ENCODE data around the gene CAB39L.

CAB39L gene

DNA sequence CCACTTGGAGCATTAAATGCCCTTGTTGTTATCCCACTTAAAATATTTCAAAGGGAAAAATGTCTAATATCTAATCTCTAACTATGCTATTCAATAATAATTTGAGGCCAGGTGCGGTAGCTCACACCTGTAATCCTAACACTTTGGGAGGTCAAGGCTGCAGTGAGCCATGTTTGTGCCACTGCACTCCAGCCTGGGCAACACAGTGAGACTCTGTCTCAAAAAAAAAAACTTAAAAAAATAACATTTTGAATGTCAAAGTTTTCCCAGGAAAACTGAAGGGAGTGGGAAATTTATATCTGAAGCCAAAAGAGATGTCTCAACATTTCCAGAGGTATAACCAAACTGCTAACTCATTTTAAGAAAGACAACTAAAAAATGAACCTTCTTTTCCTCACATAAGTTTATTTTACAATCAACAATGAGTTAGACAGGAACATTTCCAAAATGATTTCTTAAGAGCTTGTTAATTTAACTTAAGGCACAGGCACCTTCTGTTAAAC is 47.9 kb downstream of the CAB39L start:
- DNase-seq: no peak

DNA sequence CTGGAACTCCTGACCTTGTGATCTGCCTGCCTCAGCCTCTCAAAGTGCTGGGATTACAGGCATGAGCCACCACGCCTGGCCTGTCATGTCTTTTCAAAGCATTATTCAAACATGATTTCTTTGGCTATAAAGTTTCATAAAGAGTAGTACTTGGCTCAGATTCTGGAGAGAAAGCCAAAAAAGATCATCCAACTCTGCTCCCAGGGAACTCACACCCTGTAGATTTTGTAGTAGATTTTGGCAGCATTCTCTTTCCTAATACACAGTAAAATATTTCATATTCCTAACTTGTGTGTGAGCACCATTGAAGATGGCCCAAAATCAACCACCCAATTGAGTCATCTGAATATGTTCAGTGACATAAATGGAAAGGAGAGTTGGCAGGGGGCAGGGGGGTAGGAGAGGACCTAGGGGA is 48.4 kb downstream of the CAB39L start:
- DNase-seq: no peak

DNA sequence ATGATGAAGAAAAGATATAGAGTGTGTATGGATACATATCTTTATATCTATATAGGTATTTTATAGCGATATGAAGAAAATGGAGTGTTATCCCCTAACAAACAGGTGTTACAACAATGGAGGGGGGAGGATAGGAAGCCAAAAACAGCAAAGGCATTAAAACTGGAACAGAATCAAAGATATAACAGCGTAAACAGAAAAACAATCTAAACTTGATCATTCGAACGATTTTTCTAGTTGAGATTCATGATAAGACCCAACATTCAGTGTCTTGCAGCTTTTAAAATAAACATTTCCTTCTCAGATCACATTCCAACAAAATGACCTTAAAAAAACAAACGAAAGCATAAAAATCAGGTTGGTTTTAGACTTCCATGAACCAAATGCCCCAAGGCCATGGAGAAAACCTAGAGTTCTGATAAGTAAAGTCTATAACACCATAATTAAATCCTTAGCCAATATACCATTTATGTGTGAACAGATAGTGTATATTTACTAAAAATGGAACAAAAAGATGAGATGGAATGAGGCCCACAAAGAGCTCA is 55.7 kb downstream of the CAB39L start:
- DNase-seq: no peak

DNA sequence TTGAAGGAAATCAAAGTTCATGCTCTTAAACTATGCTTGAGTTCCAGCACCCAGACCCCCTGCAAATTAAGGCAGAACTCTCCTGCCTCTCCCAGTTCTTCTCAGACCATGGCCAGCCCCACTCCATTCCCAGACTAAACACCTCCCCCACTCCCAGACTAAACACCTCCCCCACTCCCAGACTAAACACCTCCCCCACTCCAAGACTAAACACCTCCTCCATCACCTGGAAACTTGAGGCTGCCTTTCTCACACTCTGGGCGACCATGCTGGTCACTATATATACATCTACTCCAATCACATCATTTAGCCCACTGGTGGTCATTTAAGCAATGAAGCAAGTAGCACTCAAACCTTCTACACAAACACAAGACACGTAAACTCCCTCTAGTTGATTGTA is 57.2 kb downstream of the CAB39L start:
- no peak for DNase-seq

DNA sequence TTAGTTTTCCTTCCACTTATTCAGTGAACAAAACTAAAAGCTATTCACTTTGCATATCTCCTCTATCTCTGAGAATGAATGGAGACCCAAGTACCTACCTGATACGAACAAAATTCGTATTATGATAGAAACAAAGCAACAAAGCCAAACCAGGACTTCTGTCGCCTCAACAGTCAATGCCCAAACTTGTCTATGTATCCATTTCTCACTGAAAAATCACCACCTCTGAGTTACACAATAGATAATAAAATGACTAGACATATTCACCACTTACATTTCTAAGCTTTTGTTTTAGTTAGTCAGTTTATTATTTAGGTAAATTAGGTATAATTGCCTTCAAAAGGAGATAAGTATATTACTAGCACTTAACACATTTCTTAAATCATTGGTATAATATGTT is 67.7 kb downstream of the CAB39L start:
- DNase-seq: no peak

DNA sequence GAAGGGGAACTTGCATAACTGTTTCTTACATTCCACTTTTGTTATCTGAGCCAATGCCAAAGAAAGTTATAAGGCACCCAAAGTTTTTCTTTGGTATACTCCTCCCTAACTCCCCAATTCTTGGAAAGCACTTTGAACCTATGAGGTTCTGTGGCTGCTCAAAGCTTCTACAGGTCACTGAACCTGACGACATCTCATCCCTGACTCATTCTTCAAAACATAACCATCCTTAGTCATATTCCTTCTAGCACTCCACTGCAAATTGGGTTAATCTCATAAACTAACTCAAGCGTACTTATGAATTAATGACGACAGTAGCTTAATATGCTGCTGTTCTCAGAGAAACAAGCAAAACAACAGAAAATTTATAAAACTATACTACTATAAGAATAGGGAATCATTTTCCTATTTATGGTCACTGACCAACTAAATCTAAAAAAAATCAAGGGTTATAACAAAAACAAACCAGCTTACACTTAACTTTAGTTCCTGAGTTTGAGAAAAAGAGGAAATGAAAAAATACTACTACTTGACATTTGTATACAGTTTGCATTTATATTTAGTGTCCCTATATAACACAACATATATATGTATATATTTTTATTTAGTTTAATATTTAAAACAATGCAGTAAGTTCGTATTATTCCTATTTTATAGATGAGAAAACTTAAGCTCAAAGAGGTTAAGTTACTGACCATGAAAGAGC is 69.1 kb downstream of the CAB39L start:
- DNase-seq: no peak

DNA sequence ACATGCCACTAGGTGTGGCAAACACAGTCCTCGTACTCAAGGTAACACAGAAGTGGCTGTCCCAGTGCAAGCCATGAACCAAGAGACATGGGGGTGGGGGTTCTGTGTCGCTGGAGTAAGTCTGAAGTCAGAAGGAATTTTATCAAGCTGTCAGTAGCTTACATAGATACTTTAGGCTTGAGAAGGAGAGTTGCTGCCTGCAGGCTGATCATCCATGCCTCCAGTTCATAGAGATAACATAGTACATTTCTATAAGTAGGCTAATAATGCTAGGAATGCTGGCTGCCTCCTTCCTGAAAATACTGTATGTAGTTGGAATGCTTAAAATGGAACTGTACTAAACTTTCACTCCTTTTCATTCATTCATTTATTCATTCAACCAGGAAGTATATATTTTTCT is 70.1 kb downstream of the CAB39L start:
- no peak for DNase-seq

DNA sequence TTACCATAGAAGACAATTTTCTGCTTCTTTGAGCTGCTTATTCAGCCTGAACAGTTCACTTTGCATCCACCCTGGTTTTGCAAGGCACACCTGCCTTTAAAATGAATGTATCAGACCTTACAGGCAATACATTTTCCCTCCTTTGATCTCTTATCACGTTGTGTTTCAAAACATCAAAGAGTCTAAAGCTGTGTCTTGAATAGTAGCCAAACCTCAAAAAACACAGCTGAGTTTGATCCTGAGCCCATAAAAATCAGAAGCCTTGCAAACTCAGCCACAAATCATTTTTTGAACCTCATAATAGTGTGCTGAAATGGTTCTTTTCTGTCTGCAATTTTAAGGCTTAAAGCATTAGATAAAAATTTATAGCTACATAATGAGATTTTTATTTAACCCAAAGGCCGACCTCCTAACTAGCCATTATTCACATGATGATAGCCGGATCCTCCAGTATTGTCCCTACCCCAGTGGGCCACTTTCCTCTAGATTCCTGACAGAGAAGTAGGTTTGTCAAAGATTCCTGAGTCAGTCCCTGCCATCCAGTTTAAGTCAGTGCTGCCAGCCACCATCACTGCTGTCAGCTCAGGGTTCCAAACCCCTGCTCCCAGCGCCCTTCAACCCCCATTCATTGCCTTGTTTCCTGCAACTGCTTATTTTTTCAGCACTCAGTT is 71.8 kb downstream of the CAB39L start:
- DNase-seq: no peak

DNA sequence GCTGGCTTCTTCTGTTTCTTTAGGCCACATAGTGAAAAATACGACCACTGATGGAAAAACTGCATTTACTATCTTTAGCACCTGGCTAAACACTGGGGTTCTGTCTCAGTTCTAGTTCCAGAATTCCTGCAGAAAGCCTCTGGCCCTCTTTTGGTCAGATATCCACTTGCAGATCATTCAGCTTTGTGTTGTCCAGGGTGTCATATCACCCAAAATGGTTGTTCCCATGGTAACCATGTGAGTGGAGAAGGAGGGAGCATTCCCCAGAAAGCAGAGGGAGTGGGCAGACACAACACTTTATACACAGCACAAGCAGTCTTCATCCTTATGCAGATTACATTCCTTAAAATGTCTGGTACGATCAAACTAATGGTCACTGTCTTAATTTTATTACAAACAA is 73.5 kb downstream of the CAB39L start:
- no peak for DNase-seq

DNA sequence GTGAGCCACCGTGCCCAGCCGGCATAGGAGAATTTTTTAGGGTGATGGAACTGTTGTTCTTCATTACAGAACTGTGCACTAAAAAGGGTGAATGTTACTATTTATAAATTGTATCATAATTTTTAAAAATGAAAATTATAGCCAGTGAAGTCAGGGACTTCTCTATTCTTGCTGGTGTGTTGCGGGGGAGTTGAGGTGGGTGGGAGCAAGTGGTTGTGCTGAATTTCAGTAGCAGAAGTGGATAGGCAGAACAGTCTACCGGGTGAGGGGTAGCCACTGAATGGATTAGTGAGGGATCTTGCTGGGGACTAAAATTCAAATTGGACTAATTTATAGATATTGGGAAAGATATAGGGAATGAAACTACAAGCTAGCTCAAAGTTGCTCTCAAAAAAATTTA is 74.0 kb downstream of the CAB39L start:
- no peak for DNase-seq

DNA sequence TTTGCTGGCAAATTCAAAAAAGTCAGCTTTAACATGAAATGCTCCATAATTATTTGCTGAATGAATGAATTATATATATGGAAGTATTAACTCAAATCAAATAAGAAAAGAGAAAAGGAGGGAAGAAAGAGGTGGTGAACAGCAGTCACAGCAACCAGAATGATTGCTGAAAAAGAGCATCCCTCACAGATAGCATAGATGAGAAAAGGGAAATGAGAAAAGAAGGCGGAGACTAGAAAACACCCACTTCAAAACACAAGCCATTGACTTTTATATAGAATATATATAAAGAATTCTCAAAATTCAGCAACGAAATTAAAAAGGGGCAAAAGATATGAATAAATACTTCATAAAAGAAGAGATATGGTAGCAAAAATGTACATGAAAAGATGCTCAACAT is 75.2 kb downstream of the CAB39L start:
- no peak for DNase-seq

DNA sequence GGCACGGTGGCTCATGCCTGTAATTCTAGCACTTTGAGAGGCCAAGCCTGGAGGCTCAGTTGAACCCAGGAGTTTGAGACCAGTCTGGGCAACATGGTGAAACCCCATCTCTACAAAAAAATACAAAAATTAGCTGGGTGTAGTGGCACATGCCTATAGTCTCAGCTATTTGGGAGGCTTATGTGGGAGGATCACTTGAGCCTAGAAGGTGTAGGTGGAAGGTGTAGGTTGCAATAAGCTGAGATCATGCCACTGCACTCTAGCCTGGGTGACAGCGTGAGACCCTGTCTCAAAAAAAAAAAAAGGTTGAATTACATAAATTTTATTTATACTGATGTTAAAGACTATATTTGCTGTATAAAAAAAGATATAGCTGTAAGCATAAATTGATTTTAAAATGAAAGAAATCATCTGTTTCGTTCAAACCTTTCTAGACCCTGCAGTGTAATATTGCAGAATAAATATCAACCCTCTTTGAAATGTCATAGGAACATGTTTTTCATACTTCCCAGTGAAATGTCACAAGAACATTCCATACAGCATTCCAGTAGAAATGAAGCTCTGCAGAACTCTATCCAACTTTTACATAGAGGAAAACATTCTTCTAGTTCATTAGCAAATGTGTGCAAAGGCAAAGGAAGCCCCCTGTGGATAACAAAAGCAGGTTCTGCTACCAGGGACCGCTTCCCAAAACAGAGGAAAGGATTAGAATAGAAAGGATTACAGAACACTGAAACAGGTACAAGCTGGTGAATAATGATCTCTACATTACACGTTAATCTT is 76.0 kb downstream of the CAB39L start:
- no peak for DNase-seq

DNA sequence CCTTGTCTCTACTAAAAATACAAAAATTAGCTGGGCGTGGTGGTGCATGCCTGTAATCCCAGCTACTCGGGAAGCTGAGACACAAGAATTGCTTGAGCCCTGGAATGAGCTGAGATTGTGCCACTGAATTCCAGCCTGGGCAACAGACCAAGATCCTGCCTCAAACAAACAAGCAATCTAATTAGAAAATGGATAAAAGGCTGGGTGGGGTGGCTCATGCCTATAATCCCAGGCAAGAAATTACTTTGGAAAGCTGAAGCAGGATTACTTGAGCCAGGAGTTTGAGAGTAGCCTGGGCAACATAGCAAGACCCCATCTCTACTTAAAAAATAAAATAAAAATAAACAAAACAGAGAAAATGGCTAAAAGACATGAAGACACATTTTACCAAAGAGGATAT is 77.0 kb downstream of the CAB39L start:
- no peak for DNase-seq

DNA sequence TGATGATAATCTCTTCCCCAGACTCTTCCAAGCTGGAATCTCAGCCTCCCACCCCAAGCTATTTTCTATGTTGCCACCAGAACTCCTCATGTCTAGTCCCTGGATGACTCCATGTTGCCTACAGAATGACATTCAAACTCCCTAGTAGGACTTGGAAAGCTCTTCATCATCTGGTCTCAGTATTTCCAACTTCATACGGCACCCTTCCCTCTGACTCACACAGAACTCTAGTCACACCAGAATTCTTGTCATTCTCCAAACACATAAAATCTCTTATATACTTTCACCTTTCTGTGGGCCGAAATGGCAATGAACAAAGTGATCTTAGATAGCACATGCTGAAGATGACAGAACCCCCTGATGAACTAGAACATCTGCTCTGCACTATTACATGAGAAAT is 86.2 kb downstream of the CAB39L start:
- no peak for DNase-seq

DNA sequence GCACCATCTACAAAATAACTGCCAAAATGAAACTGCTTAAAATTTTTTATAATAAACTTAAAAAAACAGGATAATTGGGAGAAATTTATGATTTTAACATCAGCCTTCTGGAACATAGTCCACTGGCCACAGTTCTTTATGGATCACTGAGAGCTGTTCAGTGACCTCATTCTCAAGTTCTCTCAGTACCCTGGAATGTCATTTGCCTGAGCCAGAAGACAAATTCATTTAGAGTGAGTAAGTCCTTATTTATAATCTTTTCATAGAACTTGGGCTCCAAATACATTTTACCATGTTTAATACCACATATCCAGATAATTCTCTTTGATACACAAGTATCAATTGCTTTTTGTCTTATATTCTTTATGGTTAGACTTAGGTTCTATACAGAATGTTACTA is 87.6 kb downstream of the CAB39L start:
- no peak for DNase-seq

DNA sequence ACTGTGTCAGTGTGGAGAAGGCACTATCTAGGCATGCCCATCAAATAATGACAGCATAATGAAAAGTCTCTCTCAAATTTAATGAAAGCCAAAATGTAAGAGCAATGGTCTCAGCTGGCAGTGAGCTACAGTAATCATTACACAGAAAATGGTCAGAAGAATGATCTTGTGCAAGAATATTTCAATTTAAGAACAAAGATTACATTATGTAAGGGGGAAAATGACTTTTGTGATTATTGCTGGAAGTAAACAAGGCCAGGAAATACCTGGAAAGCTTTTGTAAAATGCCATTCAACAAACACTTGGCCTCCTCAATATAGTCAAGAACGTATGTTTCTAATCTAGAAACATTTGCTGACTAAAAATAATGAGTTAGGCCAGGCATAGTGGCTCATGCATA is 89.1 kb downstream of the CAB39L start:
- DNase-seq: no peak

DNA sequence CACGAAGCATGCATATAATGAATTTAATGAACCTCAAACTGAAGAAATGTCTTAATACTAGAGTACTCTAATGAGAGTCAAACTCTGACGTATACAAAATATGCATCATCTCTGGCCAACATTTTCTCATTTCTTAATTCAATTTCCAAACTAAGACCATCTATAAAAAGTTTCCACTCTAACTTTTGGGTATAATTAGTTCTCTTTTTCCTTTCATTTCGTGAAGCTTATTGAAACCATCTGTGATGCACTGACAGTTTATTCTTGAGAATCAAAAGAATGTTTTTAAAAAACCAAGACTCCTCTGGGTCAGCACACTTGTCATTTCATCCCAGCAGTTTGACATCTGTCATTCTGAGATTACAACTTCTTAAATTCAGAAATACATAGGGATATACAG is 90.0 kb downstream of the CAB39L start:
- no peak for DNase-seq

DNA sequence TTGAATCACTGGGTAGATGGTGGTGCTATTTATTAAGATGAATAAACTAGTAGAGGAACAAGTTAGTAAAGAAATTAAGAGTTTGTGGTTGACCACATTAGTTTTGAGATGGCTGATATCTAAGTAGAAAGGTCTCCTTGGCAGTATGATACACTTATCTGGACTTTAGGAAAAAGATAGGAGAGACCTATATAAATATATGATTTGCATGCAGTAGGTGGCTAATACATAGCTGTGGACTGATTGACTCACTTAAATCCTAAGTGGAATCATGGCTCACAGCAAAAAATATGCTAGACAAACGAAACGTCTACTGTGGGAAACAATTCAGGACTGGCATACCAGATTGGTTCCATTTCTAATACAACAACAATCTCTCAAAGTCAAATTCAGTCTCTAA is 92.0 kb downstream of the CAB39L start:
- no peak for DNase-seq

DNA sequence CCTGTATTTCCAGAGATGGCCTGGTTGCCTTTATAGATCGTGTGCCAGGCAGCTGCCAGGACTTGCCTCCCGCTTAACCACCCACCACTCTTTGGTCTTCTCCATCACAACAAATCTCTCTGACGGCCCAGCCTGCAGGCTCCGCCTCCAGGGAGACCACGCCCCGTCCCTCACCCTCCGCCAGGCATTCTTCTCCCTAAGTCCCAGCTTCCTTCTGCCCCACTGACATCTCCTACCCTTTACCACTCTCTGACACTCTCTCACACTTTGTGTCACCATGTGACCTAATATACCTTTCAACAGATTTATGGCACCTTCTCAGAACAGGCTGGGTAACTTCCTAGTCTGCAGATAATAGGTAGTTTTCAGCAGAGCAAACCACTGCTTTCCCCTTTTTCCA is 95.1 kb downstream of the CAB39L start:
- no peak for DNase-seq

DNA sequence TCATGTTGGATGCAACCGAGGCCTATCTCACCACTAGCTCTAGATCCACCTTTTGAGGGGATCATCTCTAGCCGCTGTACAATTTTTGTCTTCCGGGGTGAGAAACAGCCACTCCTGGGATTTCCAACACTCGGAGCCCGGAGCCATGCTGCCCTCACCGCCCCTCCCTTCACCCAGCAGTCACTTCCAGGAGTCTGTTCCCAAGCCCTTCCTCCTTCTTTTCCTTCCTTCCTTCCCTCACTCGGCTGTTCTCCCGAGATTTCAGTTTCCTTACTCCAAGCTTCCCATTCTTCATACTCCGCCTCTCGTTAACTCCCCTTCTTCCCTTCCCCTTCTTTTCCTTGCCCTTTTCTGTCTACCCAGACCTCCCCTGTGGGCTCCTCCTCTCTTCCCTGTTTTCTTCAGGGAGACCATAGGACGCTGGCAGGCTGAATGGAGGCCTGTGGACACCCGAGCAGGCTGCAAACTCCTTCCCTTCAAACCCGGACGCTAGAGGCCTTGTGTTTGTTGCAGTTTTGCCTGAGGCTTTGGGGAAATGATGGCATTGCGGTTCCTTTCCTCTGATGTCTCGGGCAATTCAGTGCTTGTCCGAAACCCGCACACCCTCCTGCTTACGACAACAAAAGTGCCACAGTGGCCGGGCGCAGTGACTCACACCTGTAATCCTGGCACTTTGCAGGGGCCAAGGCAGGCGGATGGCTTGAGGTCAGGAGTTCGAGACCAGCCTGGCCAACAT is 96.0 kb downstream of the CAB39L start:
- no peak for DNase-seq

DNA sequence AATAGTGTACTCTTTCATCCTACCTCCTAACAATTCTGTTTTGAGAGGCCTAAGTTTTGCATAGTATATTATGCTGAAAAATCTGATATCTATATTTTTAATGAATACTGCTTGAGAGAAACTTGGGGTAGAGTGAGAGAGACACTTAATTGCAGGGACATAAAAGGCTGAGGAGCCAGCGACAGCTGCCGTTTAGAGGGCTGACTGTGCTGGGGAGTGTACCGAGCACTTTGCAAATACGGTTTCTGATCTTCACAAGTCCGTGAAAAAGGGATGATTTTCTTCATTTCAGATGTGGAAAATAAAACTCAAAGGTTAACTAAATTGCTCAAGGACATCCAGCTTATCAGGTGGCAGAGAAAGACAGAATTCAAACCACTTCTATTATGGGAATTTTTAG is 97.4 kb downstream of the CAB39L start:
- DNase-seq: no peak

DNA sequence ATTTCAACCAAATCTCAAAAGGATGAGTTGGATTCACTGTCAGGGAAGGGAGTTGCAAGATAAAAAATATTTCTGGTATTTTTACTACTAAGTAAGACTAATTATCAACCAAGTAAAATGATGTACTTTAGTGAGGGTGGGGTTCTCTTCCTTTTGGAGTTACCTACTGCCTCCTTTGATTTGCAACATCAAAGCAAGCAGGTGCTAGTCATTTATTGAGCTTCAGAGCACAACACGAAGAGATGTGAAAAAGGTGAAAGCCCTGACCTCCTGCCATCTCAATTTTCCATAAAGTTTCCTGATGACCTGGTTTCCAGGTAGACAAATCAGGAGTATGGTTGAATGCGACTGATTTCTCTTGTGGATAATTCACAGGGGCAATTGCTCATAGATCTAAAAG is 100.1 kb downstream of the CAB39L start:
- DNase-seq: no peak

DNA sequence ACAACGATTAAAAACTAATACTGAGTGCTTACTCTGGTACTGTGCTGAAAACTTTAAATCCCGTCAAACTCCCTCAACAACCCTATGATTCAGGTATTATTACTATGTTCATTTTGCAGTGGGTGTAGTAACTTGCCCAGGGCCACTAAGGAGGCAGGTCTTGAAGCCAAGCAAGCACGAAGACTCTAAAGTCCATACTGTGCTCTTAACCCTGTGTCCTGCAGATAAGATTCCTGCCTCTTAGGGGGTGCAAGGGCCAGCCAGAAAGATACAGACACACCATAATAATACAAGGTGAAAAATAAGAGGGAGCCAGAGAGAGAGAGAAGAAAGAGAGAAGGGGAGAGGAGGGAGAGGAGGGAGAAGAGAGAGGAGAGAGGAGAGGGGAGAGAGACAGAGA is 100.6 kb downstream of the CAB39L start:
- no peak for DNase-seq

Measured in activated gamma-delta T cell (primary cell).